H1 (cell line): ENCODE results near the gene NSMCE3. TPM values are rescaled to one million over a fixed set of nuclear protein-coding genes. Genes with fewer than 3 reads are reported as not detected.

Experiments
- CTCF ChIA-PET: fragments of 300-600 bp; sonication (Branson Sonifier 250); formaldehyde crosslinking; loops from one replicate; lab custom pipeline; 2021; ENCODE audit not compliant: partially characterized antibody; lab: Charles Lee
- POLR2A ChIA-PET: fragments of 300-600 bp; sonication (Branson Sonifier 250); formaldehyde crosslinking; loops from one replicate; lab custom pipeline; 2021; ENCODE audit warnings: inconsistent platforms; ENCODE audit not compliant: partially characterized antibody; lab: Charles Lee
- DNase-seq, 2 experiments: peaks; one replicate each; pipeline versions ENCODE4 v3.0.0 to v3.0.0-alpha.2; 2010 to 2022; ENCODE audit warnings: low spot score in 2 of 2, low read depth in 1 of 2, mixed read lengths in 1 of 2
- FAIRE-seq: peaks from 2 replicates; lab custom pipeline; 2011; peaks lifted over from hg19 to GRCh38; lab: Jason Lieb, UNC
- H2AFZ ChIP-seq: 2 replicates; pipeline ENCODE4 v1.8.1; 2012; ENCODE audit warnings: low read length, inconsistent platforms
- H2AK5ac ChIP-seq: 2 replicates; pipeline ENCODE4 v1.6.1; 2013; ENCODE audit warnings: low read depth, low read length
- H2BK120ac ChIP-seq: replicated peaks from 2 replicates; pipeline ENCODE3; 2013; ENCODE audit warnings: low read depth, low read length, inconsistent platforms
- H2BK12ac ChIP-seq: 2 replicates; pipeline ENCODE4 v1.6.1; 2013; ENCODE audit warnings: low read depth, low read length
- H2BK15ac ChIP-seq: 2 replicates; pipeline ENCODE4 v1.6.1; 2013; ENCODE audit warnings: low read length
- H2BK20ac ChIP-seq: 2 replicates; pipeline ENCODE4 v1.6.1; 2013; ENCODE audit warnings: low read length
- H2BK5ac ChIP-seq: 2 replicates; pipeline ENCODE4 v1.6.1; 2013; ENCODE audit warnings: low read depth, low read length
- H3K14ac ChIP-seq: 2 replicates; pipeline ENCODE4 v1.6.1; 2013; ENCODE audit warnings: inconsistent platforms; ENCODE audit not compliant: insufficient read length
- H3K18ac ChIP-seq: 2 replicates; pipeline ENCODE4 v1.6.1; 2013; ENCODE audit warnings: low read length; ENCODE audit errors: extremely low read depth
- H3K23ac ChIP-seq: 2 replicates; pipeline ENCODE4 v1.6.1; 2013; ENCODE audit warnings: inconsistent platforms; ENCODE audit not compliant: insufficient read length
- H3K23me2 ChIP-seq: 2 replicates; pipeline ENCODE4 v1.6.1; 2013; ENCODE audit warnings: low read depth, low read length
- H3K27ac ChIP-seq: 2 replicates; pipeline ENCODE4 v1.6.1; 2011; ENCODE audit warnings: low read depth, low read length, inconsistent platforms
- H3K27me3 ChIP-seq, 4 experiments: replicated peaks in 1 of 4; 1 replicate in 1 of 4; 2 replicates in 3 of 4; pipeline versions ENCODE4 v1.6.1 to v1.8.1; 2011 to 2013; ENCODE audit warnings: low read length in 3 of 4, mild to moderate bottlenecking in 3 of 4, inconsistent platforms in 2 of 4, mixed read lengths in 2 of 4, moderate library complexity in 1 of 4; ENCODE audit not compliant: control insufficient read depth in 3 of 4, insufficient read depth in 3 of 4; ENCODE audit errors: extremely low read depth in 1 of 4
- H3K36me3 ChIP-seq, 4 experiments: 2 replicates each; pipeline versions ENCODE4 v1.6.1 to v1.8.1; 2011 to 2013; ENCODE audit warnings: mild to moderate bottlenecking in 4 of 4, low read length in 3 of 4, moderate library complexity in 2 of 4, control low read depth in 1 of 4, inconsistent platforms in 1 of 4; ENCODE audit not compliant: insufficient read depth in 4 of 4, control insufficient read depth in 2 of 4
- H3K4ac ChIP-seq: replicated peaks from 2 replicates; pipeline ENCODE3; 2013; ENCODE audit warnings: low read length, low read depth, mixed read lengths, inconsistent platforms; ENCODE audit not compliant: insufficient read length
- H3K4me1 ChIP-seq, 4 experiments: replicated peaks in 1 of 4; 1 replicate in 1 of 4; 2 replicates in 3 of 4; pipeline versions ENCODE4 v1.6.1 to v1.8.1; 2011 to 2013; ENCODE audit warnings: low read length in 3 of 4, inconsistent platforms in 2 of 4, mixed read lengths in 1 of 4; ENCODE audit not compliant: insufficient read depth in 4 of 4, control insufficient read depth in 3 of 4
- H3K4me2 ChIP-seq, 2 experiments: 2 replicates each; pipeline versions ENCODE4 v1.6.1 to v1.8.1; 2011 to 2013; ENCODE audit warnings: low read depth in 2 of 2, low read length in 2 of 2, control low read depth in 1 of 2, inconsistent platforms in 1 of 2, mild to moderate bottlenecking in 1 of 2; ENCODE audit not compliant: insufficient read depth in 1 of 2
- H3K4me3 ChIP-seq, 4 experiments: fragments of 200-600, 300-600 bp in 1 of 4; sonication (generic), shearing (Covaris generic), sonication (Bioruptor Twin) in 1 of 4; 2 replicates each; pipeline versions ENCODE4 v1.5.1 to v1.8.1; 2011 to 2016; ENCODE audit warnings: low read length in 4 of 4, low read depth in 3 of 4, control low read depth in 2 of 4, inconsistent platforms in 2 of 4, mild to moderate bottlenecking in 2 of 4, mixed read lengths in 1 of 4, moderate library complexity in 1 of 4; ENCODE audit not compliant: insufficient read depth in 2 of 4; ENCODE audit errors: extremely low read depth in 1 of 4
- H3K56ac ChIP-seq: replicated peaks from 2 replicates; pipeline ENCODE3; 2013; ENCODE audit warnings: low read depth, mild to moderate bottlenecking, mixed read lengths, low read length, inconsistent platforms; ENCODE audit not compliant: insufficient read length
- H3K79me1 ChIP-seq: 2 replicates; pipeline ENCODE4 v1.6.1; 2013; ENCODE audit warnings: low read depth, low read length, control low read depth
- H3K79me2 ChIP-seq, 2 experiments: 2 replicates each; pipeline versions ENCODE4 v1.6.1 to v1.8.1; 2012 to 2013; ENCODE audit warnings: low read length in 2 of 2, mild to moderate bottlenecking in 2 of 2, inconsistent platforms in 1 of 2; ENCODE audit not compliant: insufficient read depth in 2 of 2, control insufficient read depth in 1 of 2
- H3K9ac ChIP-seq, 4 experiments: replicated peaks in 1 of 4; 1 replicate in 1 of 4; 2 replicates in 3 of 4; pipeline versions ENCODE4 v1.6.1 to v1.8.1; 2011 to 2013; ENCODE audit warnings: low read depth in 3 of 4, low read length in 3 of 4, control low read depth in 2 of 4, mild to moderate bottlenecking in 2 of 4, moderate library complexity in 2 of 4, inconsistent platforms in 1 of 4; ENCODE audit errors: extremely low read depth in 1 of 4
- H3K9me3 ChIP-seq, 2 experiments: 2 replicates each; pipeline versions ENCODE4 v1.6.1 to v1.8.1; 2012 to 2013; ENCODE audit warnings: mild to moderate bottlenecking in 2 of 2, moderate library complexity in 2 of 2, control low read depth in 1 of 2, inconsistent platforms in 1 of 2, low read depth in 1 of 2, low read length in 1 of 2, mixed read lengths in 1 of 2; ENCODE audit not compliant: insufficient read depth in 2 of 2
- H4K20me1 ChIP-seq, 2 experiments: replicated peaks in 1 of 2; 2 replicates each; pipeline versions ENCODE3 to v1.8.1; 2011 to 2013; ENCODE audit warnings: inconsistent platforms in 2 of 2, low read length in 2 of 2, mild to moderate bottlenecking in 1 of 2; ENCODE audit not compliant: insufficient read depth in 2 of 2, control insufficient read depth in 1 of 2
- H4K5ac ChIP-seq: 2 replicates; pipeline ENCODE4 v1.6.1; 2013; ENCODE audit warnings: low read length, low read depth, mixed read lengths, inconsistent platforms; ENCODE audit not compliant: insufficient read length
- H4K8ac ChIP-seq: 2 replicates; pipeline ENCODE4 v1.8.0; 2013; ENCODE audit warnings: mild to moderate bottlenecking, moderate library complexity, low read length, inconsistent platforms; ENCODE audit not compliant: insufficient read depth; ENCODE audit errors: extremely low read depth
- H4K91ac ChIP-seq: replicated peaks from 2 replicates; pipeline ENCODE3; 2013; ENCODE audit warnings: low read length, mixed read lengths, inconsistent platforms; ENCODE audit not compliant: insufficient read length
- CEBPB ChIP-seq: IDR thresholded peaks from 2 replicates; pipeline ENCODE4 v1.6.1; 2012; ENCODE audit warnings: low read depth, low read length
- EZH2 ChIP-seq: fragments of 200-600 bp; sonication (generic); IDR thresholded peaks from 2 replicates; pipeline ENCODE4 v1.7.1; 2012; ENCODE audit warnings: low read depth, mild to moderate bottlenecking, moderate library complexity, low read length, inconsistent platforms; ENCODE audit not compliant: severe bottlenecking
- GTF2F1 ChIP-seq: IDR thresholded peaks from 2 replicates; pipeline ENCODE4 v1.6.1; 2012; ENCODE audit warnings: low read depth, low read length, improper control_type of control experiment, borderline replicate concordance
- JUN ChIP-seq: IDR thresholded peaks from 2 replicates; pipeline ENCODE4 v1.6.1; 2011; ENCODE audit warnings: low read depth, mild to moderate bottlenecking, improper control_type of control experiment, low read length
- MAFK ChIP-seq: IDR thresholded peaks from 2 replicates; pipeline ENCODE4 v1.6.1; 2012; ENCODE audit warnings: low read depth, mild to moderate bottlenecking, improper control_type of control experiment, low read length
- PHF8 ChIP-seq: fragments of 200-600 bp; sonication (generic); conservative IDR thresholded peaks from 2 replicates; pipeline ENCODE4 v1.7.1; 2012; ENCODE audit warnings: low read depth, mild to moderate bottlenecking, inconsistent platforms, low read length, moderate library complexity
- RAD21 ChIP-seq, 2 experiments: IDR thresholded peaks in 1 of 2; conservative IDR thresholded peaks in 1 of 2; 2 replicates each; pipeline ENCODE4 v1.6.1; 2011; ENCODE audit warnings: low read depth in 2 of 2, low read length in 2 of 2, improper control_type of control experiment in 1 of 2, inconsistent platforms in 1 of 2, mild to moderate bottlenecking in 1 of 2, moderate library complexity in 1 of 2
- SP1 ChIP-seq: IDR thresholded peaks from 2 replicates; pipeline ENCODE4 v1.6.1; 2011; ENCODE audit warnings: low read depth, low read length
- TAF1 ChIP-seq: IDR thresholded peaks from 2 replicates; pipeline ENCODE4 v1.6.1; 2011; ENCODE audit warnings: mild to moderate bottlenecking, low read depth, low read length
- polyA plus RNA-seq, 7 experiments: library from polyadenylated mRNA; depleted of rRNA in 3 of 7; stranded (reverse) in 5 of 7; unstranded in 2 of 7; fragments of >200 nt in 5 of 7; fragments of 200-250 nt in 2 of 7; gene quantifications; 1 replicate in 5 of 7; 2 replicates in 1 of 7; 4 replicates in 1 of 7; pipeline versions ENCODE4 v1.2.1 to v1.2.3, GENCODE V29; 2011 to 2013; ENCODE audit warnings: missing spikeins in 2 of 7, mixed read lengths in 2 of 7
- total RNA-seq: library from RNA; stranded (reverse); fragmentation: NEBNext Ultra II Directional; extraction: Animal tissue kit (Norgen Biotek cat#: 25700); gene quantifications from 2 replicates; pipeline ENCODE4 v1.2.1, GENCODE V29; 2021

Gene NSMCE3
- total and polyA plus RNA-seq, 2 of the 8 experiments (the other 6 are each of a cell fraction or from before 2014, with no cell fraction given), result 4.3 to 6.7 TPM

DNA sequence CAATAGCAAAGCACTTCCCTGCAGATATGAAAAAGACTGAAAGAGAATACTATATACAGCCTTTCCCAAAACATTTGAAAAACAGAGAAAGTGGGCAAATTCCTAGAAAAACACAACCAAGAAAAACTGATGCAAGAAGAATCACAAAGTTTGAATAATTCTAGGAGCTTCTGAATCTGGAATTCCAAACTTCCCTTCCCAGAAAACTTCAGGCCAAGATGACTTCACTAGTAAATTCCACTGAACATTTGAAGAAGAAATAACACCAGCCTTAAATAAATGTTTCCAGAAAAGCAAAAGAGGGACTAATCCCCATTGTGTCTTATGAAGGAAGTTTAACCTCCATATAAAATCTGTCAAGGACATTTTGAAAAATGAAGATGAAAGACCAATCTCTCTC, 15.8 kb upstream of the NSMCE3 start:
- no peak overlapping the region for H2BK20ac ChIP-seq
- no peak overlapping the region for H2BK12ac ChIP-seq
- no peak overlapping the region for H4K5ac ChIP-seq
- H4K8ac ChIP-seq, result no peak overlapping the region
- DNase-seq (no peak), FAIRE-seq (no peak)
- no peak overlapping the region for H3K4me2 ChIP-seq
- H3K79me2 ChIP-seq, result no peaks in the 10 kb centered on the region
- H3K56ac ChIP-seq, result no peak overlapping the region
- H3K4ac ChIP-seq, result no peak overlapping the region
- H3K23ac ChIP-seq, result no peak overlapping the region
- H3K9ac ChIP-seq, result no peak overlapping the region
- no peak overlapping the region for H3K27ac ChIP-seq
- no peak overlapping the region for H3K4me3 ChIP-seq
- no peak for TF ChIP-seq MAFK
- TF ChIP-seq PHF8, result no peak
- no peak for TF ChIP-seq SP1
- TF ChIP-seq EZH2, result no peak
- no peak for TF ChIP-seq GTF2F1
- TF ChIP-seq CEBPB, result no peak
- TF ChIP-seq JUN, result no peak
- no peak for TF ChIP-seq RAD21 (IDR thresholded peaks at IDR 0.05 in 1 of 2, conservative IDR thresholded peaks at IDR 0.05 in 1 of 2; ENCODE audit: low read depth in 2 of 2, low read length in 2 of 2)
- no peak for TF ChIP-seq TAF1
- H4K20me1 ChIP-seq, result no peaks in the 10 kb centered on the region
- H3K4me1 ChIP-seq, result no peaks in the 10 kb centered on the region; a peak in 1 of 7 replicates
- H2AFZ ChIP-seq, result no peak overlapping the region
- H2BK5ac ChIP-seq, result no peak overlapping the region
- no peak overlapping the region for H4K91ac ChIP-seq
- H3K36me3 ChIP-seq, result no peaks in the 10 kb centered on the region
- H3K18ac ChIP-seq, result no peak overlapping the region
- H2AK5ac ChIP-seq, result no peak overlapping the region
- H3K27me3 ChIP-seq, result no peaks in the 10 kb centered on the region
- H3K9me3 ChIP-seq, result no peaks in the 10 kb centered on the region
- H3K79me1 ChIP-seq, result no peaks in the 10 kb centered on the region; the same call in 1 of the 2 replicates
- H3K14ac ChIP-seq, result no peak overlapping the region
- CTCF ChIA-PET, result interaction anchor here (0.5 to 1.2 kb wide), 3 partner anchors 10 to 195 kb away, joined by 3 read pairs; no protein-coding TSS in a partner anchor
- POLR2A ChIA-PET, result no interaction called here
- no peak overlapping the region for H2BK15ac ChIP-seq
- H2BK120ac ChIP-seq, result no peak overlapping the region
- H3K23me2 ChIP-seq, result no peaks in the 10 kb centered on the region
